HEK293T (cell line): Measurements from ENCODE around the gene BTBD9.

ENCODE experiments used
- CTCF ChIA-PET: fragments of 350-600 bp; formaldehyde crosslinking; extraction: SDS; loops from one replicate; lab custom pipeline; 2021; ENCODE audit warnings: antibody characterized with exemption, inconsistent platforms; lab: Yijun Ruan, JAX
- POLR2A ChIA-PET: fragments of 350-600 bp; formaldehyde crosslinking; extraction: SDS; loops from one replicate; lab custom pipeline; 2020; ENCODE audit warnings: antibody characterized with exemption, inconsistent platforms; lab: Yijun Ruan, JAX
- DNase-seq: peaks from one replicate; pipeline ENCODE4 v3.0.0; 2012; ENCODE audit warnings: mixed read lengths; ENCODE audit errors: extremely low spot score
- ARNT ChIP-seq: fragments of 450-650 bp; IDR thresholded peaks from 2 replicates; pipeline ENCODE4 v1.6.1; 2017; ENCODE audit warnings: mild to moderate bottlenecking
- BHLHE40 ChIP-seq: fragments of 450-650 bp; IDR thresholded peaks from 2 replicates; pipeline ENCODE4 v1.6.1; 2016; ENCODE audit warnings: mild to moderate bottlenecking, moderate library complexity, borderline replicate concordance
- CTBP1 ChIP-seq: fragments of 450-650 bp; IDR thresholded peaks from 2 replicates; pipeline ENCODE4 v1.6.1; 2016; ENCODE audit warnings: borderline replicate concordance
- ELF4 ChIP-seq: fragments of 450-650 bp; IDR thresholded peaks from 2 replicates; pipeline ENCODE4 v1.6.1; 2017; ENCODE audit warnings: antibody characterized with exemption
- FOXA1 ChIP-seq: fragments of 450-650 bp; IDR thresholded peaks from 2 replicates; pipeline ENCODE4 v1.6.1; 2016; ENCODE audit warnings: mild to moderate bottlenecking
- FOXK2 ChIP-seq: fragments of 450-650 bp; IDR thresholded peaks from 2 replicates; pipeline ENCODE4 v1.6.1; 2016; ENCODE audit warnings: mild to moderate bottlenecking
- FOXM1 ChIP-seq: fragments of 450-650 bp; IDR thresholded peaks from 2 replicates; pipeline ENCODE4 v1.6.1; 2017; ENCODE audit warnings: mild to moderate bottlenecking, borderline replicate concordance
- HDGF ChIP-seq: fragments of 450-650 bp; IDR thresholded peaks from 2 replicates; pipeline ENCODE4 v1.6.1; 2017; ENCODE audit warnings: antibody characterized with exemption, borderline replicate concordance
- L3MBTL2 ChIP-seq: fragments of 450-650 bp; conservative IDR thresholded peaks from 2 replicates; pipeline ENCODE4 v1.6.1; 2016; ENCODE audit warnings: mild to moderate bottlenecking
- LEF1 ChIP-seq: fragments of 450-650 bp; IDR thresholded peaks from 2 replicates; pipeline ENCODE4 v1.6.1; 2017; ENCODE audit warnings: mild to moderate bottlenecking, borderline replicate concordance
- NFRKB ChIP-seq: fragments of 450-650 bp; IDR thresholded peaks from 2 replicates; pipeline ENCODE4 v1.6.1; 2016; ENCODE audit warnings: mild to moderate bottlenecking, moderate library complexity
- SP1 ChIP-seq: fragments of 450-650 bp; IDR thresholded peaks from 2 replicates; pipeline ENCODE4 v1.6.1; 2017
- SUZ12 ChIP-seq: fragments of 450-650 bp; IDR thresholded peaks from 2 replicates; pipeline ENCODE4 v1.6.1; 2016; ENCODE audit warnings: mild to moderate bottlenecking
- TARDBP ChIP-seq: fragments of 450-650 bp; IDR thresholded peaks from 2 replicates; pipeline ENCODE4 v1.6.1; 2016
- ZNF384 ChIP-seq: fragments of 450-650 bp; IDR thresholded peaks from 2 replicates; pipeline ENCODE4 v1.6.1; 2016
- TF ChIP-seq, protein P1 (sequence below): fragments of 450-650 bp; IDR thresholded peaks from 2 replicates; pipeline ENCODE4 v1.6.1; 2016

The BTBD9 gene

DNA sequence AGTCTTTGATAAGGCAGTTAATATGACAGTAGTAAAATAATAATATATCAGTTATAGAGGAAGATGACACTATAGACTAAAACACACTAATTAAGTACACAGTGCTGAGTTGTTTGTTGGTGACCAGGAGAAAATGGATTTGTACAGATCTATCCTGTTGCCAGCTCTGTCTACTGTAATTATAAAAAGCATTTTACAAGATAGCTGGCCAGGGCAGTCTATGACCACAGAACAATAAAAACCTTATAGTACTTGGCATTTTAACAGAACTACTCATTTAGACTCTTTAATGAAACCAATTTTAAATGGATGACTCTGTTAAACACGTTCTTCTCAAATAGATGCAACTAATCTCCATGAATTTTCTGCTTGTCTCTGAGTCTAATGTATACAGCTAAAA is 367.5 kb downstream of the BTBD9 start:
- POLR2A ChIA-PET: no interaction called here
- DNase-seq: no peak

DNA sequence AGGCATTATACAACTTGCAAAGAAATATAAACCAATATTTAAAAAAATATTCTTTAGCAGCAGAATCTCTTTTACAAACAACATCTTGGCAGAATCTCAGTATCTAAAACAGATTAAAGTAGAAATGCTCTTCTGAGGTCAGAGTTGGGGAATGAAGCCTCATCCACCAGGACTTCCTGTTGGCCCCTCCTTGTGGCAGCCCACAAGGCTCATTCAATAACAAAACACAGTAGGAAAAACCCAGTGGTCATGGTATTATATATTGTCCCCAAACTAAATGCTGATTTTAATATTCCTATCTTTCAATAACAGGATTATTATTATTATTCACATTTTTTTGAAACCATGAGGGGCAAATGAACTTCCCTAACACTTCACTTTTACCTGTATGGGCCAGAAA is 368.6 kb downstream of the BTBD9 start:
- TF ChIP-seq TARDBP (no peak), LEF1 (no peak), BHLHE40 (no peak), FOXM1 (no peak), NFRKB (no peak), FOXA1 (no peak), HDGF (no peak), SUZ12 (no peak), FOXK2 (no peak), L3MBTL2 (no peak), SP1 (no peak), ELF4 (no peak), ZNF384 (no peak)
- ChIA-PET POLR2A (no interaction called here), CTCF (interaction anchor here (0.7 kb wide), 1 partner anchor 36 kb away, joined by 7 read pairs; no protein-coding TSS in a partner anchor)
- no peak for DNase-seq

More for the DNA sequence above, 367.5 kb downstream of the BTBD9 start:
- TF ChIP-seq LEF1: no peak
- no peak for TF ChIP-seq SUZ12
- no peak for TF ChIP-seq FOXK2
- no peak for TF ChIP-seq CTBP1
- no peak for TF ChIP-seq BHLHE40
- no peak for TF ChIP-seq FOXA1
- TF ChIP-seq, protein P1, sequence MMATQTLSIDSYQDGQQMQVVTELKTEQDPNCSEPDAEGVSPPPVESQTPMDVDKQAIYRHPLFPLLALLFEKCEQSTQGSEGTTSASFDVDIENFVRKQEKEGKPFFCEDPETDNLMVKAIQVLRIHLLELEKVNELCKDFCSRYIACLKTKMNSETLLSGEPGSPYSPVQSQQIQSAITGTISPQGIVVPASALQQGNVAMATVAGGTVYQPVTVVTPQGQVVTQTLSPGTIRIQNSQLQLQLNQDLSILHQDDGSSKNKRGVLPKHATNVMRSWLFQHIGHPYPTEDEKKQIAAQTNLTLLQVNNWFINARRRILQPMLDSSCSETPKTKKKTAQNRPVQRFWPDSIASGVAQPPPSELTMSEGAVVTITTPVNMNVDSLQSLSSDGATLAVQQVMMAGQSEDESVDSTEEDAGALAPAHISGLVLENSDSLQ: no peak
- no peak for TF ChIP-seq SP1
- CTCF ChIA-PET: no interaction called here

DNA sequence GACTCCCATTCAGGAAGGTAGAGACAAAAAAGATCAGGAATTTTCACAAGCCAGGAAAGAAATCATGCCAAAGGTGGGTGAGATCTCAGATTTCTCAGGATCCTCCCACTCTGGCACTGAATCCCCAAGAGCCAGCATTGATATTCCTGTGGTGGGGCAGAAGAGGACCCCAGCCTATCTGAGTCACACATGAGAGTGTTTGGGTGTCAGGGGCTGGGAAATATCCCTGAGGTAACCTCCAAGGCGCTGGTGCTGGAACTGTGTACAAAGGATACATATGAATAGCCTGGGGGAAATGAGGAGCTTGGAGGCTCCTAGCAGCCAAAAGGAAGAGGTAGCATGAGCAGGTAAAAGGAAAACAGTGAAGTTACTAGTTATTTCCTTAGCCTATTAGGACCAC is 369.4 kb downstream of the BTBD9 start:
- DNase-seq: no peak
- ChIA-PET POLR2A (no interaction called here), CTCF (no interaction called here)
- TF ChIP-seq LEF1 (no peak), FOXM1 (no peak), HDGF (no peak), NFRKB (no peak), SP1 (no peak), L3MBTL2 (no peak), SUZ12 (no peak), ARNT (no peak), TARDBP (no peak), CTBP1 (no peak), FOXK2 (no peak), ELF4 (no peak), BHLHE40 (no peak), ZNF384 (no peak), FOXA1 (no peak)
- TF ChIP-seq, protein P1: no peak

DNA sequence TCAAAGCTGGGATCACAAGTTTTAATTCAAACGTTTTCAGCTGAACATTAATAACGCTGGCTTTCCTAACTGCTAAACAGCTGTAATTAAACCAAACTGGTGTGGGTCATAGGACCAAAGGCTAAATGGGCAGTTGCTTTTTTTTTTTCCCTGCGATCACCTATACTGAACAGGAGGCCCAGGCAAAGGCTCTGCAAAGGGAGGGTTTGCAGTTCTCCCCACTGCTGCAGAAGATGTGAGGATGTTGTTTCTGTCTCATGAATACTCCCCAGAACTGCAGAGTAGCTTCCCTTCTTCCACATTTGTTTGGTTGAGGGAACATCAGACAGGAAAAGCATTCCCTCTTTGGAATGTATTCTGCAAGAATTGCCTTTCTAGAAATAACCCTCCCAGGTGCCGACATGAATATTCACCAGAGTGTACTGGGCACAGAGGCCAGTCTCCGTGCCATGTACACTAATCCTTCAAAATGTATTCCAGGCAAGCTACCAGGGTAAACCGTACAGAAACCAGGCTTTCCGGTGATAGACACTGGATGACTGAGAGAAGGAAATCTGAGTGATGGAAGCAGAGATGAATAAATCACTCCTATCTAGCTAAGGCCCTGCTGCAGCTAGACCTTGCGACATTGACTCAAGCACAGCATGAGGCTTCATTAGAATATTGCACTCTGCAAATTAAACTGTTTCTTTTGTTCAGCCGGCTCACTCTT is 370.1 kb downstream of the BTBD9 start:
- no peak for DNase-seq
- CTCF ChIA-PET: no interaction called here
- TF ChIP-seq CTBP1 (no peak), BHLHE40 (no peak), FOXA1 (no peak), SP1 (no peak), FOXM1 (no peak), L3MBTL2 (no peak), SUZ12 (no peak), LEF1 (no peak), ZNF384 (no peak), FOXK2 (no peak), ELF4 (no peak), NFRKB (no peak), TARDBP (no peak)
- TF ChIP-seq, protein P1: no peak
- POLR2A ChIA-PET: no interaction called here

DNA sequence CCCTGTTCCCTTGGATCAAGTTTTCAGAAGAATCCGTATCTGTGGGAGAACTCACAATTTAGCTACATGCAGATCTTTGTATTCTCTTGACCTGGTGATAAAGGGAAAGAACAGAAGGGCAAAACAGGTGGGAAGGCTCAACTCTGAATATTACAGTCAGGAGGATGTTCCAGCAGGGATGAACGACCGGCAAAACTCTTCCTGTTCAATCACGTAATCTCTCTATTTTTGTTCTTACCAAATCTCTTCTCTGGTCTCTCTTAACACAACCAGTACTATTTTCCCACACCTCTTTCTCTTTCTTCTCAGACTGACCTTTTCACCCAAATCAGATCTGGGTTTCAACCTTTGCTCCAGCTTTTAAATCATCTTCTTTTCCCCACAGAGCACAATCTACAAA is 371.4 kb downstream of the BTBD9 start:
- DNase-seq: no peak
- no peak for TF ChIP-seq HDGF
- TF ChIP-seq FOXM1: no peak
- no peak for TF ChIP-seq FOXA1
- TF ChIP-seq, protein P1: no peak
- TF ChIP-seq ARNT: no peak
- no peak for TF ChIP-seq NFRKB
- ChIA-PET POLR2A (no interaction called here), CTCF (no interaction called here)

DNA sequence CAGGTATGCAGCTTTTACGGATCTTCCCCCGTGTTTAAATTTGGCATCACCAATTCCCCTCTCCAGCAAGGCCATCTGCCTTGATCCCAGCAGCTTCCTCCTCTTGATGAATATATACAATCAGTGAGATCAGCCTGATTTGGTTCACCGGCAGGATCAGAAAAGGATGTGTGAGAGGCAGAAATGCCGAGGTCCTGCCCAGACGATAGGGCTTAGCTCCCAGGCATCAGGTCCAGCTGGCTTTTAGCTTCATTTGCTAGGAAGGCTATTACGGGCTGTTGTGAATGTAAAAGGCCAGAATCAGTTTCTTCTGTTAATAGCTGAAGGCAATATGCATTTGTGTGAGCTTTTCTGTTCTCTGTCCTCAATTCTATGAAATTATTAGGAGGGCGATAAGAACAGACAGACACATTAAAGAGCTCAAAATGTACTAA is 372.8 kb downstream of the BTBD9 start:
- CTCF ChIA-PET: no interaction called here
- DNase-seq: no peak
- POLR2A ChIA-PET: no interaction called here
- TF ChIP-seq FOXA1 (no peak), FOXM1 (no peak), SP1 (no peak), NFRKB (no peak), FOXK2 (no peak), HDGF (no peak), LEF1 (no peak), BHLHE40 (no peak), ELF4 (no peak), ARNT (no peak), CTBP1 (no peak), TARDBP (no peak), SUZ12 (no peak), ZNF384 (no peak), L3MBTL2 (no peak)
- TF ChIP-seq, protein P1: no peak
